ENCODE results near the gene NUP210. TPM values are rescaled to one million over a fixed set of nuclear protein-coding genes. Genes with fewer than 3 reads are reported as not detected.
A peak's percentile ranks its signal among the peaks of the same experiment; 100 is the strongest.

NUP210 gene
- total RNA-seq, 3 donors from 2014 or later (not counting 1 experiment from before 2014, with no cell fraction given): 156 to 194 (median 179) TPM

GRCh38 chr3:13282986-13283876 lies 136.9 kb downstream of the NUP210 start:
- intact Hi-C loops (cut with micrococcal nuclease): no loop called here
- DNase-seq: peak in 1 of 2 donors; percentile 41
- peaks cover 15% of the 10 kb centered on the region for H3K4me1 ChIP-seq (ENCODE audit: control insufficient read depth, insufficient read depth, low read length)
- H3K27me3 ChIP-seq (ENCODE audit: control insufficient read depth, insufficient read depth, low read length): peaks cover 29% of the 10 kb centered on the region
- Mint-ChIP-seq H3K27ac (no peak overlapping the region), H3K9me3 (peaks cover 4 to 9% of the 10 kb centered on the region in 2 donors), H3K36me3 (peaks cover 13% of the 10 kb centered on the region), H3K4me1 (peaks cover 9 to 10% of the 10 kb centered on the region in 2 donors), H3K4me3 (peak overlapping the region; percentile 80), H3K27me3 (ENCODE audit: low read depth in 2 of 2) (peaks cover 41 to 57% of the 10 kb centered on the region in 2 donors)
- no peak overlapping the region for H3K4me3 ChIP-seq (ENCODE audit: low read length)
- peak in 2 of 3 donors; percentile 68 to 69 for ATAC-seq
- H3K36me3 ChIP-seq (ENCODE audit: control insufficient read depth, insufficient read depth, low read length): no peaks in the 10 kb centered on the region
- H3K27ac ChIP-seq (ENCODE audit: low read length): no peak overlapping the region
- 4% methylated on average over 92 of the region's 93 CpGs for WGBS (ENCODE audit: insufficient coverage)
- peaks cover 8% of the 10 kb centered on the region for H3K9me3 ChIP-seq (ENCODE audit: control insufficient read depth, insufficient read depth, low read length)
- peak; percentile 9 for TF ChIP-seq CTCF (IDR thresholded peaks at IDR 0.05)

GRCh38 chr3:13282358-13282985 lies 137.7 kb downstream of the NUP210 start:
- peak in 1 of 2 donors; percentile 44 for DNase-seq
- H3K4me3 Mint-ChIP-seq: no peak overlapping the region
- no peak for TF ChIP-seq CTCF (IDR thresholded peaks at IDR 0.05)
- intact Hi-C loops (cut with micrococcal nuclease): no loop called here
- Histone ChIP-seq H3K4me1 (ENCODE audit: control insufficient read depth, insufficient read depth, low read length) (peaks cover 15% of the 10 kb centered on the region), H3K9me3 (ENCODE audit: control insufficient read depth, insufficient read depth, low read length) (peaks cover 8% of the 10 kb centered on the region), H3K27me3 (ENCODE audit: control insufficient read depth, insufficient read depth, low read length) (peaks cover 29% of the 10 kb centered on the region), H3K36me3 (ENCODE audit: control insufficient read depth, insufficient read depth, low read length) (no peaks in the 10 kb centered on the region), H3K4me3 (ENCODE audit: low read length) (no peak overlapping the region), H3K27ac (ENCODE audit: low read length) (no peak overlapping the region)
- H3K27ac Mint-ChIP-seq: no peak overlapping the region
- H3K27me3 Mint-ChIP-seq (ENCODE audit: low read depth in 2 of 2): peaks cover 39 to 49% of the 10 kb centered on the region in 2 donors
- 3% methylated on average over 87 of the region's 87 CpGs for WGBS (ENCODE audit: insufficient coverage)
- H3K9me3 Mint-ChIP-seq: peaks cover 4 to 9% of the 10 kb centered on the region in 2 donors
- peaks cover 9 to 10% of the 10 kb centered on the region in 2 donors for H3K4me1 Mint-ChIP-seq
- peaks cover 13% of the 10 kb centered on the region for H3K36me3 Mint-ChIP-seq
- peak in 2 of 3 donors; percentile 15 to 52 for ATAC-seq

DNA sequence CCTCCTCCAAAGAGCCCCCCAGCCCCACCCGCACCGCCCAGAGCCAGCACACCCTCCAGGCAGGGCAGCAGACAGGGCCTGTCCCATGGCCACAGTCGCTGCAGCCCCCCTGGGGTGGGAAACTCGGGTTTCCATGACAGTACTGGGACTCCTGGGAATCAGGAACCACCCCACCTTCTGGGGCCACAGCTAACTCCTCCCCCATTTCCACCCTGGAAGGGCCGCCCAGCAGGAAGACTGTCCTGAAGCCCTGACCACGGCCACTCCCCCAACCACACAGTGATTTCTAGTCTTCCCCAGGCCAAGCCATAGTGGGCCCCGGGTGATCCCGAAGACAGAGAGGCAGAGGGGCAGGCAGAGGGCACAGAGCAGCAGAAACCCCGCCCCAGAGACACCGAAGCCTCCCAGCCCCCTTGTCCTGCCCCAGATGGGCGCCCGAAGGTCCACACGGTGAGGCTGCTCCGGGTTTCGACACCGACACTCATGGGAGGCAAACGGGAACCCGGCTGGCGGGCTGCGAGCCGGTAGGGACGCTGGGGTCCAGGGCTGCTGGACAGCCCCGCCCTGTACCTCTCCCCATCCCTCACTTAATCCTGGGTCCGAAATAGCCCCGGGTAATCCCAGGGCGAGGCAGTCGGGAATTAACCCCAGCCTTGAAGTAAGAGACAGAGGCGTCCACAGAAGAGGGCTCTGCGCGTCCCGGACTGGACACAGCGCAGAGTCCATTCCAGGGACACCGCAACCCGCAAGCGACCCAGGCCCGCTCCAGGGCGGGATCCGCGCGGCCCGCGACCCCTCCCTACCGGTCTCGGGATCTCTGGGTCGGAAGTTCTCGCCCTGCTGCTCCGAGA lies 138.4 kb downstream of the NUP210 start:
- Histone ChIP-seq H3K4me1 (ENCODE audit: control insufficient read depth, insufficient read depth, low read length) (peaks cover 15% of the 10 kb centered on the region), H3K9me3 (ENCODE audit: control insufficient read depth, insufficient read depth, low read length) (peaks cover 8% of the 10 kb centered on the region), H3K27me3 (ENCODE audit: control insufficient read depth, insufficient read depth, low read length) (peaks cover 29% of the 10 kb centered on the region), H3K4me3 (ENCODE audit: low read length) (no peak overlapping the region), H3K27ac (ENCODE audit: low read length) (no peak overlapping the region), H3K36me3 (ENCODE audit: control insufficient read depth, insufficient read depth, low read length) (no peaks in the 10 kb centered on the region)
- H3K36me3 Mint-ChIP-seq: peaks cover 13% of the 10 kb centered on the region
- peak overlapping the region; percentile 87 for H3K4me3 Mint-ChIP-seq
- peaks cover 35 to 45% of the 10 kb centered on the region in 2 donors for H3K27me3 Mint-ChIP-seq (ENCODE audit: low read depth in 2 of 2)
- no peak overlapping the region for H3K27ac Mint-ChIP-seq
- peaks cover 9 to 10% of the 10 kb centered on the region in 2 donors for H3K4me1 Mint-ChIP-seq
- peaks cover 2 to 7% of the 10 kb centered on the region in 2 donors for H3K9me3 Mint-ChIP-seq
- TF ChIP-seq CTCF (IDR thresholded peaks at IDR 0.05): no peak
- WGBS (ENCODE audit: insufficient coverage): 10% methylated on average over 47 of the region's 47 CpGs
- intact Hi-C loops (cut with micrococcal nuclease): no loop called here
- DNase-seq: no peak
- peak in 1 of 3 donors; percentile 9 for ATAC-seq

Data from natural killer cell (primary cell).